Activated CD8-positive, alpha-beta T cell treated with anti-CD3 and anti-CD28 coated beads for 36 hours (primary cell): Measurements from ENCODE around the gene FGF10. TPM values are rescaled to one million over a fixed set of nuclear protein-coding genes. Genes with fewer than 3 reads are reported as not detected.

Experiments
- ATAC-seq: fragments of 200-7000 bp; cut with Tn5 transposase; one replicate; pipeline ENCODE4 v1.10.0; 2021; ENCODE audit warnings: mild to moderate bottlenecking, moderate library complexity
- CTCF ChIA-PET: fragments of 350-600 bp; sonication (Branson Sonifier 250); formaldehyde crosslinking; loops from one replicate; lab custom pipeline; 2021; ENCODE audit warnings: antibody characterized with exemption; lab: Charles Lee
- POLR2A ChIA-PET: fragments of 350-600 bp; sonication (Branson Sonifier 250); formaldehyde crosslinking; loops from one replicate; lab custom pipeline; 2021; ENCODE audit warnings: antibody characterized with exemption; lab: Charles Lee
- DNase-seq: peaks from one replicate; pipeline ENCODE4 v3.0.0-alpha.2; 2020
- H3K27ac Mint-ChIP-seq: one replicate; pipeline ENCODE4 v1.8.0; 2021; ENCODE audit warnings: mild to moderate bottlenecking, mixed read lengths
- H3K27me3 Mint-ChIP-seq: one replicate; pipeline ENCODE4 v1.8.0; 2021; ENCODE audit warnings: mixed read lengths
- H3K36me3 Mint-ChIP-seq: one replicate; pipeline ENCODE4 v1.8.0; 2021; ENCODE audit warnings: low read depth, mixed read lengths
- H3K4me1 Mint-ChIP-seq: one replicate; pipeline ENCODE4 v1.8.0; 2021; ENCODE audit warnings: low read depth, mixed read lengths
- H3K4me3 Mint-ChIP-seq: one replicate; pipeline ENCODE4 v1.8.0; 2021; ENCODE audit warnings: mild to moderate bottlenecking, moderate library complexity, mixed read lengths
- H3K9me3 Mint-ChIP-seq: one replicate; pipeline ENCODE4 v1.8.0; 2021; ENCODE audit warnings: mixed read lengths
- intact Hi-C: fragments of 100-400 bp; cut with micrococcal nuclease; formaldehyde crosslinking; loops from one replicate; pipeline ENCODE4 v1.10.0; 2022
- total RNA-seq, 2 experiments: library from RNA; stranded (reverse); gene quantifications; one replicate each; pipeline ENCODE4 v1.2.3, GENCODE V29; 2021
- TF ChIP-seq, protein P1 (sequence below): fragments of 200-600 bp; IDR thresholded peaks from one replicate; pipeline ENCODE4 v1.8.0; 2022; ENCODE audit warnings: antibody characterized with exemption, mild to moderate bottlenecking

FGF10 gene
- total RNA-seq, 2 experiments from 2014 or later = not detected

DNA sequence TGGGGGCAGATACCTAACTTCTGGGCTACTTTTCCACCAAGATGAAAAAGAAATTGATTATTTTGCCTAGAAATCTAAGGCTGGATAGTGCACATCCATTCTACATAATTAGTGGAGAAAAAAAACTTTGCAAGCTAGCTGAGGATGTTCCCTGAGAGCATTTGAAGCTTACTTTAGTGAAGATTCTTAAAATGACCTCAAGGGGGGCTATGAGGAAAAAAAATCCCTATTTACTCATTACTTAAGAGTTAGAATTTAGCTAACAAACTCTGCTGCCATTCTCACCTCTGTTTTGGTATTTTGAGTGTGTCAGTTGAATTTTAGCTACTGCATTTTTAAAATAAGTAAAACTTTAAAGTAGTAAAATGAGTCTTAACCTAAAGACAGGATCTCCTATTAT is 9.2 kb upstream of the FGF10 start:
- ChIA-PET CTCF (no interaction called here), POLR2A (no interaction called here)
- Mint-ChIP-seq H3K27ac (no peak overlapping the region), H3K9me3 (peaks cover 3% of the 10 kb centered on the region), H3K4me3 (no peak overlapping the region), H3K36me3 (no peaks in the 10 kb centered on the region), H3K27me3 (no peaks in the 10 kb centered on the region), H3K4me1 (no peaks in the 10 kb centered on the region)
- TF ChIP-seq, protein P1, sequence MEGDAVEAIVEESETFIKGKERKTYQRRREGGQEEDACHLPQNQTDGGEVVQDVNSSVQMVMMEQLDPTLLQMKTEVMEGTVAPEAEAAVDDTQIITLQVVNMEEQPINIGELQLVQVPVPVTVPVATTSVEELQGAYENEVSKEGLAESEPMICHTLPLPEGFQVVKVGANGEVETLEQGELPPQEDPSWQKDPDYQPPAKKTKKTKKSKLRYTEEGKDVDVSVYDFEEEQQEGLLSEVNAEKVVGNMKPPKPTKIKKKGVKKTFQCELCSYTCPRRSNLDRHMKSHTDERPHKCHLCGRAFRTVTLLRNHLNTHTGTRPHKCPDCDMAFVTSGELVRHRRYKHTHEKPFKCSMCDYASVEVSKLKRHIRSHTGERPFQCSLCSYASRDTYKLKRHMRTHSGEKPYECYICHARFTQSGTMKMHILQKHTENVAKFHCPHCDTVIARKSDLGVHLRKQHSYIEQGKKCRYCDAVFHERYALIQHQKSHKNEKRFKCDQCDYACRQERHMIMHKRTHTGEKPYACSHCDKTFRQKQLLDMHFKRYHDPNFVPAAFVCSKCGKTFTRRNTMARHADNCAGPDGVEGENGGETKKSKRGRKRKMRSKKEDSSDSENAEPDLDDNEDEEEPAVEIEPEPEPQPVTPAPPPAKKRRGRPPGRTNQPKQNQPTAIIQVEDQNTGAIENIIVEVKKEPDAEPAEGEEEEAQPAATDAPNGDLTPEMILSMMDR = no peak
- DNase-seq (no peak), ATAC-seq (no peak)
- intact Hi-C loops = no loop called here

DNA sequence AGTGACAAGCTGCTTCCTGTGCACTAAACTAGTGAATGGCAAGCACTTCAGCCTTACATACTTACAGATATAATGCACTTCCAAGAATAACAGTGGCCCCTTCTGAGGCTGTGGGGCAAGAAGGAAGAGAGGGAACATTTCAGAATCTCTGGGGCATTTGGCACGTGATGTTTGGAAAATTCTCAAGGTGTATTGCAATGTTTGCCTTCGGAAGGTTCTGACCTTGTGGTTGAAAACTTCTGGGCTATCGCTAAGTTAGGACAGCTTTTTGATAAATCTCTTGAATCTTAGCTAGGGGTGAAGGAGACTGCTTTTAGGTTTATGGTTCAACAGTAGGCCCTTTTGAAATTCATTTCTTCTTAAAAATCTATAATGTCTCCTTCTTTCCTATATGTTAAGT is 7.1 kb upstream of the FGF10 start:
- no peak for DNase-seq
- H3K36me3 Mint-ChIP-seq = no peaks in the 10 kb centered on the region
- no peaks in the 10 kb centered on the region for H3K4me1 Mint-ChIP-seq
- peaks cover 3% of the 10 kb centered on the region for H3K9me3 Mint-ChIP-seq
- ATAC-seq = no peak
- H3K4me3 Mint-ChIP-seq = no peak overlapping the region
- ChIA-PET CTCF (no interaction called here), POLR2A (no interaction called here)
- no peaks in the 10 kb centered on the region for H3K27me3 Mint-ChIP-seq
- H3K27ac Mint-ChIP-seq = no peak overlapping the region
- intact Hi-C loops = no loop called here
- TF ChIP-seq, protein P1 = no peak

DNA sequence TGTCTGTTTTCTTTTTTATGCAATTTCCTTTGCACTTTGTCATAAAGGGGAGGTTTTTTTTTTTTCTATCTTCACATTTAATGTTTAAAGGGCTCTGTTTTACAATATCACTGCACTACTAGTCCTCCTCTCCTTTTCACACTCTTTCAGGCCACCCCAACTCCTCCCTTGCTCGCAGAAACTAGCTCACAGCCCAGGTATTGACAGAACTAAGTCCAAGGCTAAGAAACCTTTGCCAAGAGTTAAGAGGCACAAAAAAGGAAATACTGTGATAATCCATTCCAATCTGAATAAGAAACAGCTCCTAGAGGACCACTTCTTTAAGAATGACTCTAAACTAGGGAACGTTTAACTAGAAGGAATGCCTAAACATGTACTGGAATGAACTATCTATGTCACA is 1.1 kb upstream of the FGF10 start:
- CTCF ChIA-PET = no interaction called here
- Mint-ChIP-seq H3K27ac (no peak overlapping the region), H3K4me3 (no peak overlapping the region)

DNA sequence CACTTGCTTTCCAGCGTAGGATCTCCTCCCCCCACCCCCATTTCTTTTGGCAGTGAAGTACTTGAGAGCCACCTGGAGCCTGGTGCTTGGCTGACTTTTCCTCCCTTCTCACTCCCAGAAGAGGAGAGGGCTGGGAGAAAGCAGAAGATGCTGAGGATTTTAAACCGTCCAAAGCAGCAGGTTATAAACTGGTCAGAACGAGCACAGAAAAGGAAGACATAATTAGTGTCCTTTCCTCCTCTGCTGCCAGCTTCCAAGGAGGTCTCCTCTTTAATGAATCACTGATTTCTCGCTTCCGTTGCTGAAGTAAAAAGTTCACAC is 563 bp upstream of the FGF10 start:
- intact Hi-C loops = no loop called here
- Mint-ChIP-seq H3K4me1 (peaks cover 6% of the 10 kb centered on the region), H3K9me3 (no peaks in the 10 kb centered on the region), H3K36me3 (no peaks in the 10 kb centered on the region), H3K27ac (no peak overlapping the region), H3K27me3 (peaks cover 34% of the 10 kb centered on the region), H3K4me3 (no peak overlapping the region)
- TF ChIP-seq, protein P1 = no peak
- ATAC-seq = no peak
- ChIA-PET CTCF (no interaction called here), POLR2A (no interaction called here)
- DNase-seq = no peak

More for the DNA sequence above, 1.1 kb upstream of the FGF10 start:
- H3K9me3 Mint-ChIP-seq = no peaks in the 10 kb centered on the region
- no peaks in the 10 kb centered on the region for H3K36me3 Mint-ChIP-seq
- TF ChIP-seq, protein P1 = no peak
- H3K4me1 Mint-ChIP-seq = peaks cover 6% of the 10 kb centered on the region
- POLR2A ChIA-PET = no interaction called here
- intact Hi-C loops = no loop called here
- peaks cover 34% of the 10 kb centered on the region for H3K27me3 Mint-ChIP-seq
- no peak for DNase-seq
- ATAC-seq = no peak

DNA sequence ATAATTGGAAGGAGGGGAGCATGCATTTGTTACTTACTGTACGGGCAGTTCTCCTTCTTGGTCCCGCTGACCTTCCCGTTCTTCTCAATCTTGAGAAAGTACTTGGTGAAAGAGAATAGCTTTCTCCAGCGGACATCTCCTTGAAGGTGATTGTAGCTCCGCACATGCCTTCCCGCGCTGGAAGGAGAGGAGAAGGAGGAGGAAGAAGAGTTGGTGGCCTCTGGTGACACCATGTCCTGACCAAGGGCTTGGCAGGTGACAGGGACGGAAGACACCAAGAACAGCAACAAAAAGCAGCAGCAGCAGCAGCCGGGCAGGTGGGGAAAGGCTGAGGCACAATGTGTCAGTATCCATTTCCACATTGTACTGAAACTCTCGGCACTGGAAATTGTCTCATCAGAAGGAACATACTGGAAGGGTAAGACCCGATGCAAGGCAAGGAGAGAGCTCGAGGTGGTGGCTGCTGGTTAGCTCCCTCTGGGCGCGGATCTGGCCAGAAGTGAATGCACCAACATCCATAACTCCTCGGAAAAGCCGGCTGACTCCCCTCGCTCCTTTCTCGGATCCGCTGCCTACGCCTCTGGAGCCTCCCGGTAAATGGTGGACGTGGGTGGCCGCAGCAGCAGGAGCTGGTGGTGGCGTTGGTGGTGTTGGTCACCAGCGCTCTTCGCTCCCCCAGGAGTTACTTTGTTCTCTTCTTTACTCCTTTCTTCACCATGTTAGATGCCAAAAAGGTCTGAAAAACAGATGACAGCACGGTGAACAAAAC is 715 bp downstream of the FGF10 start:
- Mint-ChIP-seq H3K9me3 (no peaks in the 10 kb centered on the region), H3K36me3 (no peaks in the 10 kb centered on the region), H3K4me3 (no peak overlapping the region), H3K27me3 (peaks cover 34% of the 10 kb centered on the region), H3K27ac (no peak overlapping the region), H3K4me1 (peaks cover 6% of the 10 kb centered on the region)
- DNase-seq (no peak), ATAC-seq (no peak)
- POLR2A ChIA-PET = no interaction called here
- TF ChIP-seq, protein P1 = no peak
- CTCF ChIA-PET = no interaction called here
- intact Hi-C loops = no loop called here
